GM12864 (cell line): ENCODE results near the gene LPCAT3.
A peak's percentile ranks its signal among the peaks of the same experiment; 100 is the strongest.

ENCODE experiments used
- DNase-seq: peaks from one replicate; pipeline ENCODE4 v3.0.0-alpha.2; 2011; ENCODE audit warnings: low read depth
- H3K4me3 ChIP-seq: 2 replicates; pipeline ENCODE4 v1.5.1; 2011; ENCODE audit warnings: mild to moderate bottlenecking, low read depth, low read length, control low read depth
- TF ChIP-seq, protein P1 (sequence below): IDR thresholded peaks from 2 replicates; pipeline ENCODE4 v1.5.1; 2011; ENCODE audit warnings: low read depth, mild to moderate bottlenecking, moderate library complexity, low read length, control low read depth, inconsistent platforms; ENCODE audit errors: missing control alignments

The LPCAT3 gene

DNA sequence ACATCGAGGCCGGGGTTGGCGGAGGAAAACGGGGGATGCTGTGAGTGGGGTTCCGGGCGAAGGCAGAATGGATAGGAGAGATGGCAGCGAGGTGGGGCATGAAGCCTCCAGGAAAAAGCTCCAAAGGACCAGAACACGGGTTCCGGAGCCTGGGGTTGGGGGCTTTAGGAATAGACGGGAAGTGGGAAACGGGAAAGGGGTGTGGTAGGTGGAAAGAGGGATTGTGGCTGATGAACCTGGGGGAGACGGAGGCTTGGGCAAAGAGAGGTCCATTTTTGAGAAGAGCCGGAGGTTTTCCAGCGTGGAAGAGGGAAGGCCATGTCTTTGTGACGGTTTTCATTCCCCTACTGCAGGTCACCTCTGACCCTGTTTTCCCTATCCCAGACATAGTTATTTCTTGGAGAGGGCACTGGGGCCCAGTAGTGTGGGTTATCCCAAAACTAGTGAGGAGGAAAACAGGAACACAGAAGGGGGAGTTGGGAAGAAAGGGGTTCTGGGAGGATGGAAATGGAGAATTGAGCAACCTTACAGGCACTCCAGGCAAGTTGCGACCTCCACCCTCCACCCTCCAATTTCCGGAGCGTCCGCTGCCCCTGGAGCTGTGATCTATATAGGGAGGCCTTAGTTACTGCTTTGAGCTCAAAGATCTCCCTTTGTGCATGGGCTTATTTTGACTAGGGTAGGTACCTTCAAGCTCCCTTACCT lies 89.4 kb downstream of the LPCAT3 start:
- peak overlapping the region; percentile 77 for H3K4me3 ChIP-seq
- DNase-seq: no peak
- TF ChIP-seq, protein P1, sequence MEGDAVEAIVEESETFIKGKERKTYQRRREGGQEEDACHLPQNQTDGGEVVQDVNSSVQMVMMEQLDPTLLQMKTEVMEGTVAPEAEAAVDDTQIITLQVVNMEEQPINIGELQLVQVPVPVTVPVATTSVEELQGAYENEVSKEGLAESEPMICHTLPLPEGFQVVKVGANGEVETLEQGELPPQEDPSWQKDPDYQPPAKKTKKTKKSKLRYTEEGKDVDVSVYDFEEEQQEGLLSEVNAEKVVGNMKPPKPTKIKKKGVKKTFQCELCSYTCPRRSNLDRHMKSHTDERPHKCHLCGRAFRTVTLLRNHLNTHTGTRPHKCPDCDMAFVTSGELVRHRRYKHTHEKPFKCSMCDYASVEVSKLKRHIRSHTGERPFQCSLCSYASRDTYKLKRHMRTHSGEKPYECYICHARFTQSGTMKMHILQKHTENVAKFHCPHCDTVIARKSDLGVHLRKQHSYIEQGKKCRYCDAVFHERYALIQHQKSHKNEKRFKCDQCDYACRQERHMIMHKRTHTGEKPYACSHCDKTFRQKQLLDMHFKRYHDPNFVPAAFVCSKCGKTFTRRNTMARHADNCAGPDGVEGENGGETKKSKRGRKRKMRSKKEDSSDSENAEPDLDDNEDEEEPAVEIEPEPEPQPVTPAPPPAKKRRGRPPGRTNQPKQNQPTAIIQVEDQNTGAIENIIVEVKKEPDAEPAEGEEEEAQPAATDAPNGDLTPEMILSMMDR: no peak

DNA sequence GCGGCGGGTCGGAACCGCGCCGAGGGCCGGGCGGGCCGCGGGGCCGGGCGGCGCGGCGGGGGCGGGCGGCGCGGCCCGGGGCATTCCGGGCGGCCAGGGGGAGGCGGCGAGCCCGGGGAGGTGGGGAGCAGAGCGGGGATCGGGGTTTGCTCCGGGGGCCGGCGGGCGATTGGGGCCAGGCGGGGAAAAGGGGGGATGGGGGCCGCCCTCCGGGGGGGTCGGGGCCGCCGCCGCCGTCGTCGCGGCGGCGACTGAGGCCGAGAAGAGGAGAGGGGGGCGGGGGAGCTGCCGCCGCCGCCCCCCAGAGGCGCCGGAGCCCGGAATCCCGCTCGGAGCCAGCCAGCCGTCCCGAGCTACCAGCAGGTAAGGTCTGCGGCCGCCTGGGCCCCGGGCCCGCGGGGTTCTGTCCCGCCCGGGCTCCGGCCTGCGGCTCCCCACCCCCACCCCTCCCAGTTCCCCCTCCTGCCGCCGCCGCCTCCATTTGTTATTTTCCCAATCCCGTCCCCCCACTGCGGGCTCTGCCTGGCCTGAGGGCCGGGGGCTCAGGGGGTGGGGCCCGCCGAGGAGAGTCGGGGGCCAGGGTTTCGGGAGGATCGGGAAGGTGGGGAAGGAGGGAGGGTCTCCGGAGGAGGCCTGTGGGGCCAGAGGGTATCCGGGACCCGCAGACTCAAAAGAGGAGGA lies 90.1 kb downstream of the LPCAT3 start:
- TF ChIP-seq, protein P1: no peak
- DNase-seq: no peak
- H3K4me3 ChIP-seq: peak overlapping the region; percentile 77

DNA sequence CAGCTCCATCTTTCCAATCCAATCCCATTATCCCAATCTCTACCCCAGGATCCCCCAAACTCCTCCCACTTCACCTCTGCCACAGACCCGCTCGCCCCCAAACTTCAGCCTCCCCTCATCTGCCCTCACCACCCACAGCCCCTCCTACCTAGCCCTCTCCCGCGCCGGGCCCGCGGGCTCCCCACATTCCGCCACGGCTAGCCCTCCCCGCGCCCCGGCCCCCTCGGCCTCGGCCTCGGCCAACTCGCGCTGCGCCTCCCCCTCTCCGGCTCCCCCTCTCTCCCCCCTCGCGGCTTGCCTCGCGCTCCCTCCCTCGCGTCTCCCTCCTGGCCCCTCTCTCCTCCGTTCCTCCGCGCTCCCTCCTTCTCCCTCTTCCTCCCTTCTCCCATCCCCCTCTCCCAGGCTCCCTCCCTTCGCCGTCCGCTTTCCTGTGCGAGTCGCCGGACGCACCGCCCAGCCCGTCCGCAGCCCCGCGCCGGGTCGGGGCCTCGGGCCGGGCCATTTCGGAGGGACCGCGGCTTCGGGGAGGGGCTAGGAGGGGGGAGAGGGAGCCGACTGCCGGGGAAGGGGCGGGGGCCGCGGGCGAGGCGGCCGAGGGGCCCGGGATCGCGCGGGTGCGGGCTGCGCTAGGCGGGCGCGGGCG lies 90.8 kb downstream of the LPCAT3 start, which contains the start of gene ATN1:
Gene ATN1 (plus strand): TSS at position 581 of the 643 bp plus-strand sequence. CDS start 6,043 bp downstream, outside the sequence.
- no peak for DNase-seq
- peak within 1 kb of the TSS; percentile 77 for H3K4me3 ChIP-seq
- TF ChIP-seq, protein P1: no peak
